Tibial nerve (tissue), 4 donors: ENCODE results near the gene TACO1.

Source experiments
- EP300 ChIP-seq, 2 donors: sonication (generic); formaldehyde crosslinking; IDR thresholded peaks; one replicate each; pipeline ENCODE4 v1.6.1; 2017; ENCODE audit warnings: antibody characterized with exemption in 2 of 2, mild to moderate bottlenecking in 1 of 2
- POLR2A ChIP-seq, 2 donors: fragments of 450-650 bp; IDR thresholded peaks; one replicate each; pipeline ENCODE4 v1.6.1; 2017; ENCODE audit warnings: antibody characterized with exemption in 2 of 2, mild to moderate bottlenecking in 2 of 2, moderate library complexity in 2 of 2
- TF ChIP-seq, protein P1 (sequence below), 5 experiments: fragments of 200-600 bp in 3 of 5; fragments of 450-650 bp in 2 of 5; sonication (generic) in 3 of 5; IDR thresholded peaks; one replicate each; pipeline ENCODE4 v1.5.1; 2016 to 2019; ENCODE audit warnings: antibody characterized with exemption in 5 of 5, mild to moderate bottlenecking in 3 of 5, moderate library complexity in 2 of 5

DNA sequence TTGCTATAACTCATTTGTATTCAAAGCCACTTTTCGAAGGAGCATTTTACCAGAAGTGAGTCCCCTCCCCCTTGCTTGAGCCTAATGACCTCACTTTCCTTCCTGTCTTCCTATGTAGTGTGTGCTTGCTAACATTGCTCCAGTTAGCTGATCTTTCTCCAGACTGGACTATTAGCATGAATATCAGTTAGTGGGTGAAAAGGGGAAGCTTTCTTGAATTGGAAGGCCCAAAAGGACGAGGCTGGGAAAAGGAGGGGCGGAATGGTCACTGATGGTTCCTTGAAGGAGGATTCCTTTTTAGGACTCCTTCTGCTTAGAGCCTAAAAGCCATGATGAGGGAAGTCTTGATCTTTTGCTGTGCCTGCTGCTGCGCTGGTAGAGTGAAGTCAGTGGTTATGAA, 33.5 kb downstream of the TACO1 start:
- TF ChIP-seq, protein P1, sequence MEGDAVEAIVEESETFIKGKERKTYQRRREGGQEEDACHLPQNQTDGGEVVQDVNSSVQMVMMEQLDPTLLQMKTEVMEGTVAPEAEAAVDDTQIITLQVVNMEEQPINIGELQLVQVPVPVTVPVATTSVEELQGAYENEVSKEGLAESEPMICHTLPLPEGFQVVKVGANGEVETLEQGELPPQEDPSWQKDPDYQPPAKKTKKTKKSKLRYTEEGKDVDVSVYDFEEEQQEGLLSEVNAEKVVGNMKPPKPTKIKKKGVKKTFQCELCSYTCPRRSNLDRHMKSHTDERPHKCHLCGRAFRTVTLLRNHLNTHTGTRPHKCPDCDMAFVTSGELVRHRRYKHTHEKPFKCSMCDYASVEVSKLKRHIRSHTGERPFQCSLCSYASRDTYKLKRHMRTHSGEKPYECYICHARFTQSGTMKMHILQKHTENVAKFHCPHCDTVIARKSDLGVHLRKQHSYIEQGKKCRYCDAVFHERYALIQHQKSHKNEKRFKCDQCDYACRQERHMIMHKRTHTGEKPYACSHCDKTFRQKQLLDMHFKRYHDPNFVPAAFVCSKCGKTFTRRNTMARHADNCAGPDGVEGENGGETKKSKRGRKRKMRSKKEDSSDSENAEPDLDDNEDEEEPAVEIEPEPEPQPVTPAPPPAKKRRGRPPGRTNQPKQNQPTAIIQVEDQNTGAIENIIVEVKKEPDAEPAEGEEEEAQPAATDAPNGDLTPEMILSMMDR (IDR thresholded peaks at IDR 0.05): no peak
- TF ChIP-seq POLR2A (IDR thresholded peaks at IDR 0.05): no peak
- peak in 1 of 2 donors; percentile 63 for TF ChIP-seq EP300 (IDR thresholded peaks at IDR 0.05)
